ENCODE data around the gene KCNIP3.

- TF ChIP-seq CTCF (IDR thresholded peaks at IDR 0.05; ENCODE audit: low read depth, low read length) (no peak), EZH2phosphoT487 (IDR thresholded peaks at IDR 0.05; ENCODE audit: low read depth) (no peak)
These were observed 75.7 kb downstream of the KCNIP3 start for GRCh38 chr2:95372845-95373244.
